CD4-positive, alpha-beta T cell treated with Interleukin-12 subunit alpha and Interleukin-12 subunit beta, for 1 hour (primary cell): ENCODE measurements around the gene SHANK1.
"Not testable (repeated sequence)": the region's sequence is repeated elsewhere in the genome, so short reads cannot be mapped to it uniquely, and the experiment has no call there.

Source experiments
- DNase-seq: peaks from one replicate; pipeline ENCODE4 v3.0.0-alpha.2; 2020

SHANK1 gene

GRCh38 chr19:50719566-50719965 lies at the start of gene SHANK1:
TSS of gene SHANK1 (minus strand) at chr19:50719802. CDS start at chr19:50716919, 2,883 bp downstream.
- DNase-seq, result no peak

GRCh38 chr19:50768277-50768676 lies 48.7 kb upstream of the SHANK1 start:
- no peak for DNase-seq

GRCh38 chr19:50767263-50767662 lies 47.7 kb upstream of the SHANK1 start:
- DNase-seq, result not testable (repeated sequence)

- DNase-seq, result not testable (repeated sequence)
Observed at GRCh38 chr19:50766746-50767145, 47.1 kb upstream of the SHANK1 start.

GRCh38 chr19:50764409-50764808 lies 44.8 kb upstream of the SHANK1 start:
- DNase-seq, result no peak

GRCh38 chr19:50763521-50763920 lies 43.9 kb upstream of the SHANK1 start:
- DNase-seq, result not testable (repeated sequence)

GRCh38 chr19:50761501-50761900 lies 41.9 kb upstream of the SHANK1 start:
- not testable (repeated sequence) for DNase-seq

GRCh38 chr19:50759886-50760285 lies 40.3 kb upstream of the SHANK1 start:
- peak; percentile 6 for DNase-seq

GRCh38 chr19:50759076-50759475 lies 39.5 kb upstream of the SHANK1 start:
- DNase-seq, result not testable (repeated sequence)

GRCh38 chr19:50757624-50758023 lies 38.0 kb upstream of the SHANK1 start:
- not testable (repeated sequence) for DNase-seq

- DNase-seq, result not testable (repeated sequence)
Observed at GRCh38 chr19:50756244-50756643, 36.6 kb upstream of the SHANK1 start.

GRCh38 chr19:50753879-50754278 lies 34.3 kb upstream of the SHANK1 start:
- DNase-seq, result no peak

- DNase-seq, result no peak
Observed at GRCh38 chr19:50750010-50750409, 30.4 kb upstream of the SHANK1 start.

GRCh38 chr19:50749490-50749889 lies 29.9 kb upstream of the SHANK1 start:
- no peak for DNase-seq

- DNase-seq, result not testable (repeated sequence)
Observed at GRCh38 chr19:50747141-50747540, 27.5 kb upstream of the SHANK1 start.

GRCh38 chr19:50745221-50745620 lies 25.6 kb upstream of the SHANK1 start:
- DNase-seq, result no peak

- no peak for DNase-seq
Observed at GRCh38 chr19:50743537-50743936, 23.9 kb upstream of the SHANK1 start.

- no peak for DNase-seq
Observed at GRCh38 chr19:50741179-50741933, 21.8 kb upstream of the SHANK1 start.

- DNase-seq, result no peak
Observed at GRCh38 chr19:50739914-50740426, 20.4 kb upstream of the SHANK1 start.

GRCh38 chr19:50739132-50739913 lies 19.7 kb upstream of the SHANK1 start:
- DNase-seq, result no peak

GRCh38 chr19:50736338-50736737 lies 16.7 kb upstream of the SHANK1 start:
- no peak for DNase-seq

GRCh38 chr19:50735869-50736268 lies 16.3 kb upstream of the SHANK1 start:
- DNase-seq, result no peak

- DNase-seq, result no peak
Observed at GRCh38 chr19:50729894-50730293, 10.3 kb upstream of the SHANK1 start.
